H1 (cell line): Measurements from ENCODE around the gene SPTBN5. TPM values are rescaled to one million over a fixed set of nuclear protein-coding genes. Genes with fewer than 3 reads are reported as not detected.

Experiments
- CTCF ChIA-PET: fragments of 300-600 bp; sonication (Branson Sonifier 250); formaldehyde crosslinking; loops from one replicate; lab custom pipeline; 2021; ENCODE audit not compliant: partially characterized antibody; lab: Charles Lee
- POLR2A ChIA-PET: fragments of 300-600 bp; sonication (Branson Sonifier 250); formaldehyde crosslinking; loops from one replicate; lab custom pipeline; 2021; ENCODE audit warnings: inconsistent platforms; ENCODE audit not compliant: partially characterized antibody; lab: Charles Lee
- DNase-seq, 2 experiments: peaks; one replicate each; pipeline versions ENCODE4 v3.0.0 to v3.0.0-alpha.2; 2010 to 2022; ENCODE audit warnings: low spot score in 2 of 2, low read depth in 1 of 2, mixed read lengths in 1 of 2
- FAIRE-seq: peaks from 2 replicates; lab custom pipeline; 2011; peaks lifted over from hg19 to GRCh38; lab: Jason Lieb, UNC
- H2AFZ ChIP-seq: 2 replicates; pipeline ENCODE4 v1.8.1; 2012; ENCODE audit warnings: low read length, inconsistent platforms
- H2AK5ac ChIP-seq: 2 replicates; pipeline ENCODE4 v1.6.1; 2013; ENCODE audit warnings: low read depth, low read length
- H2BK120ac ChIP-seq: replicated peaks from 2 replicates; pipeline ENCODE3; 2013; ENCODE audit warnings: low read depth, low read length, inconsistent platforms
- H2BK12ac ChIP-seq: 2 replicates; pipeline ENCODE4 v1.6.1; 2013; ENCODE audit warnings: low read depth, low read length
- H2BK15ac ChIP-seq: 2 replicates; pipeline ENCODE4 v1.6.1; 2013; ENCODE audit warnings: low read length
- H2BK20ac ChIP-seq: 2 replicates; pipeline ENCODE4 v1.6.1; 2013; ENCODE audit warnings: low read length
- H2BK5ac ChIP-seq: 2 replicates; pipeline ENCODE4 v1.6.1; 2013; ENCODE audit warnings: low read depth, low read length
- H3K14ac ChIP-seq: 2 replicates; pipeline ENCODE4 v1.6.1; 2013; ENCODE audit warnings: inconsistent platforms; ENCODE audit not compliant: insufficient read length
- H3K18ac ChIP-seq: 2 replicates; pipeline ENCODE4 v1.6.1; 2013; ENCODE audit warnings: low read length; ENCODE audit errors: extremely low read depth
- H3K23ac ChIP-seq: 2 replicates; pipeline ENCODE4 v1.6.1; 2013; ENCODE audit warnings: inconsistent platforms; ENCODE audit not compliant: insufficient read length
- H3K23me2 ChIP-seq: 2 replicates; pipeline ENCODE4 v1.6.1; 2013; ENCODE audit warnings: low read depth, low read length
- H3K27ac ChIP-seq: 2 replicates; pipeline ENCODE4 v1.6.1; 2011; ENCODE audit warnings: low read depth, low read length, inconsistent platforms
- H3K27me3 ChIP-seq, 4 experiments: replicated peaks in 1 of 4; 1 replicate in 1 of 4; 2 replicates in 3 of 4; pipeline versions ENCODE4 v1.6.1 to v1.8.1; 2011 to 2013; ENCODE audit warnings: low read length in 3 of 4, mild to moderate bottlenecking in 3 of 4, inconsistent platforms in 2 of 4, mixed read lengths in 2 of 4, moderate library complexity in 1 of 4; ENCODE audit not compliant: control insufficient read depth in 3 of 4, insufficient read depth in 3 of 4; ENCODE audit errors: extremely low read depth in 1 of 4
- H3K36me3 ChIP-seq, 4 experiments: 2 replicates each; pipeline versions ENCODE4 v1.6.1 to v1.8.1; 2011 to 2013; ENCODE audit warnings: mild to moderate bottlenecking in 4 of 4, low read length in 3 of 4, moderate library complexity in 2 of 4, control low read depth in 1 of 4, inconsistent platforms in 1 of 4; ENCODE audit not compliant: insufficient read depth in 4 of 4, control insufficient read depth in 2 of 4
- H3K4ac ChIP-seq: replicated peaks from 2 replicates; pipeline ENCODE3; 2013; ENCODE audit warnings: low read length, low read depth, mixed read lengths, inconsistent platforms; ENCODE audit not compliant: insufficient read length
- H3K4me1 ChIP-seq, 4 experiments: replicated peaks in 1 of 4; 1 replicate in 1 of 4; 2 replicates in 3 of 4; pipeline versions ENCODE4 v1.6.1 to v1.8.1; 2011 to 2013; ENCODE audit warnings: low read length in 3 of 4, inconsistent platforms in 2 of 4, mixed read lengths in 1 of 4; ENCODE audit not compliant: insufficient read depth in 4 of 4, control insufficient read depth in 3 of 4
- H3K4me2 ChIP-seq, 2 experiments: 2 replicates each; pipeline versions ENCODE4 v1.6.1 to v1.8.1; 2011 to 2013; ENCODE audit warnings: low read depth in 2 of 2, low read length in 2 of 2, control low read depth in 1 of 2, inconsistent platforms in 1 of 2, mild to moderate bottlenecking in 1 of 2; ENCODE audit not compliant: insufficient read depth in 1 of 2
- H3K4me3 ChIP-seq, 4 experiments: fragments of 200-600, 300-600 bp in 1 of 4; sonication (generic), shearing (Covaris generic), sonication (Bioruptor Twin) in 1 of 4; 2 replicates each; pipeline versions ENCODE4 v1.5.1 to v1.8.1; 2011 to 2016; ENCODE audit warnings: low read length in 4 of 4, low read depth in 3 of 4, control low read depth in 2 of 4, inconsistent platforms in 2 of 4, mild to moderate bottlenecking in 2 of 4, mixed read lengths in 1 of 4, moderate library complexity in 1 of 4; ENCODE audit not compliant: insufficient read depth in 2 of 4; ENCODE audit errors: extremely low read depth in 1 of 4
- H3K56ac ChIP-seq: replicated peaks from 2 replicates; pipeline ENCODE3; 2013; ENCODE audit warnings: low read depth, mild to moderate bottlenecking, mixed read lengths, low read length, inconsistent platforms; ENCODE audit not compliant: insufficient read length
- H3K79me1 ChIP-seq: 2 replicates; pipeline ENCODE4 v1.6.1; 2013; ENCODE audit warnings: low read depth, low read length, control low read depth
- H3K79me2 ChIP-seq, 2 experiments: 2 replicates each; pipeline versions ENCODE4 v1.6.1 to v1.8.1; 2012 to 2013; ENCODE audit warnings: low read length in 2 of 2, mild to moderate bottlenecking in 2 of 2, inconsistent platforms in 1 of 2; ENCODE audit not compliant: insufficient read depth in 2 of 2, control insufficient read depth in 1 of 2
- H3K9ac ChIP-seq, 4 experiments: replicated peaks in 1 of 4; 1 replicate in 1 of 4; 2 replicates in 3 of 4; pipeline versions ENCODE4 v1.6.1 to v1.8.1; 2011 to 2013; ENCODE audit warnings: low read depth in 3 of 4, low read length in 3 of 4, control low read depth in 2 of 4, mild to moderate bottlenecking in 2 of 4, moderate library complexity in 2 of 4, inconsistent platforms in 1 of 4; ENCODE audit errors: extremely low read depth in 1 of 4
- H3K9me3 ChIP-seq, 2 experiments: 2 replicates each; pipeline versions ENCODE4 v1.6.1 to v1.8.1; 2012 to 2013; ENCODE audit warnings: mild to moderate bottlenecking in 2 of 2, moderate library complexity in 2 of 2, control low read depth in 1 of 2, inconsistent platforms in 1 of 2, low read depth in 1 of 2, low read length in 1 of 2, mixed read lengths in 1 of 2; ENCODE audit not compliant: insufficient read depth in 2 of 2
- H4K20me1 ChIP-seq, 2 experiments: replicated peaks in 1 of 2; 2 replicates each; pipeline versions ENCODE3 to v1.8.1; 2011 to 2013; ENCODE audit warnings: inconsistent platforms in 2 of 2, low read length in 2 of 2, mild to moderate bottlenecking in 1 of 2; ENCODE audit not compliant: insufficient read depth in 2 of 2, control insufficient read depth in 1 of 2
- H4K5ac ChIP-seq: 2 replicates; pipeline ENCODE4 v1.6.1; 2013; ENCODE audit warnings: low read length, low read depth, mixed read lengths, inconsistent platforms; ENCODE audit not compliant: insufficient read length
- H4K8ac ChIP-seq: 2 replicates; pipeline ENCODE4 v1.8.0; 2013; ENCODE audit warnings: mild to moderate bottlenecking, moderate library complexity, low read length, inconsistent platforms; ENCODE audit not compliant: insufficient read depth; ENCODE audit errors: extremely low read depth
- H4K91ac ChIP-seq: replicated peaks from 2 replicates; pipeline ENCODE3; 2013; ENCODE audit warnings: low read length, mixed read lengths, inconsistent platforms; ENCODE audit not compliant: insufficient read length
- ASH2L ChIP-seq: fragments of 200-600, 300-600 bp; sonication (generic); IDR thresholded peaks from one replicate; pipeline ENCODE4 v1.7.1; 2017; ENCODE audit warnings: low read length
- EP300 ChIP-seq, 2 experiments: IDR thresholded peaks; 1 replicate in 1 of 2; 2 replicates in 1 of 2; pipeline ENCODE4 v1.6.1; 2011 to 2012; ENCODE audit warnings: low read depth in 2 of 2, low read length in 2 of 2, mild to moderate bottlenecking in 2 of 2, borderline replicate concordance in 1 of 2, inconsistent platforms in 1 of 2, moderate library complexity in 1 of 2
- FOSL1 ChIP-seq: IDR thresholded peaks from 2 replicates; pipeline ENCODE4 v1.6.1; 2011; ENCODE audit warnings: mild to moderate bottlenecking, low read depth, low read length, moderate library complexity; ENCODE audit not compliant: insufficient read depth
- GABPA ChIP-seq: IDR thresholded peaks from 2 replicates; pipeline ENCODE4 v1.6.1; 2011; ENCODE audit warnings: mild to moderate bottlenecking, low read length, moderate library complexity, borderline replicate concordance; ENCODE audit not compliant: insufficient read depth
- KDM1A ChIP-seq: fragments of 200-600, 300-600 bp; sonication (generic); IDR thresholded peaks from 2 replicates; pipeline ENCODE4 v1.7.1; 2016; ENCODE audit warnings: mild to moderate bottlenecking, low read length, borderline replicate concordance
- KDM4A ChIP-seq: IDR thresholded peaks from one replicate; pipeline ENCODE4 v1.7.1; 2012; ENCODE audit warnings: low read depth, mild to moderate bottlenecking, moderate library complexity, low read length, inconsistent platforms; ENCODE audit not compliant: severe bottlenecking
- MAFK ChIP-seq: IDR thresholded peaks from 2 replicates; pipeline ENCODE4 v1.6.1; 2012; ENCODE audit warnings: low read depth, mild to moderate bottlenecking, improper control_type of control experiment, low read length
- NRF1 ChIP-seq: IDR thresholded peaks from 2 replicates; pipeline ENCODE4 v1.6.1; 2011; ENCODE audit warnings: mild to moderate bottlenecking, low read depth, low read length, improper control_type of control experiment
- POLR2AphosphoS5 ChIP-seq: IDR thresholded peaks from 2 replicates; pipeline ENCODE4 v1.6.1; 2011; ENCODE audit warnings: low read depth, low read length
- SIX5 ChIP-seq: IDR thresholded peaks from 2 replicates; pipeline ENCODE4 v1.6.1; 2011; ENCODE audit warnings: mild to moderate bottlenecking, low read depth, low read length
- SP1 ChIP-seq: IDR thresholded peaks from 2 replicates; pipeline ENCODE4 v1.6.1; 2011; ENCODE audit warnings: low read depth, low read length
- SP4 ChIP-seq: IDR thresholded peaks from 2 replicates; pipeline ENCODE4 v1.6.1; 2012; ENCODE audit warnings: low read length, inconsistent platforms
- SUZ12 ChIP-seq: fragments of 200-600 bp; sonication (generic); IDR thresholded peaks from 2 replicates; pipeline ENCODE4 v1.6.1; 2012; ENCODE audit warnings: mild to moderate bottlenecking, inconsistent platforms, low read length, moderate library complexity, mixed read lengths
- TCF12 ChIP-seq: IDR thresholded peaks from 2 replicates; pipeline ENCODE4 v1.6.1; 2011; ENCODE audit warnings: low read depth, mild to moderate bottlenecking, low read length
- WGBS, 2 experiments: shearing (Covaris generic) in 1 of 2; methylation state at CpG; one replicate each; pipeline versions ENCODE4 v1.1.6 to v1.1.7; 2013 to 2015; ENCODE audit warnings: low lambda C conversion rate in 2 of 2, mixed read lengths in 2 of 2, inconsistent platforms in 1 of 2, low coverage in 1 of 2, missing lambda C conversion rate in 1 of 2; ENCODE audit not compliant: insufficient replicate concordance in 2 of 2, insufficient coverage in 1 of 2, insufficient read length in 1 of 2; ENCODE audit errors: extremely low coverage in 1 of 2, missing lambda C conversion rate in 1 of 2; 5-methylcytosine and 5-hydroxymethylcytosine counted together
- polyA plus RNA-seq, 7 experiments: library from polyadenylated mRNA; depleted of rRNA in 3 of 7; stranded (reverse) in 5 of 7; unstranded in 2 of 7; fragments of >200 nt in 5 of 7; fragments of 200-250 nt in 2 of 7; gene quantifications; 1 replicate in 5 of 7; 2 replicates in 1 of 7; 4 replicates in 1 of 7; pipeline versions ENCODE4 v1.2.1 to v1.2.3, GENCODE V29; 2011 to 2013; ENCODE audit warnings: missing spikeins in 2 of 7, mixed read lengths in 2 of 7
- total RNA-seq: library from RNA; stranded (reverse); fragmentation: NEBNext Ultra II Directional; extraction: Animal tissue kit (Norgen Biotek cat#: 25700); gene quantifications from 2 replicates; pipeline ENCODE4 v1.2.1, GENCODE V29; 2021

SPTBN5 gene
- total and polyA plus RNA-seq, 2 of the 8 experiments (the other 6 are each of a cell fraction or from before 2014, with no cell fraction given), result 0.32 to 0.84 TPM

GRCh38 chr15:41888662-41889253, 5.1 kb downstream of the SPTBN5 start:
- Histone ChIP-seq H3K79me2 (no peaks in the 10 kb centered on the region), H2AK5ac (no peak overlapping the region), H4K8ac (no peak overlapping the region), H2BK120ac (no peak overlapping the region), H2AFZ (no peak overlapping the region), H3K4me1 (no peaks in the 10 kb centered on the region; a peak in 2 of 7 replicates), H2BK12ac (no peak overlapping the region), H4K20me1 (no peaks in the 10 kb centered on the region), H4K5ac (no peak overlapping the region), H3K23me2 (no peaks in the 10 kb centered on the region), H3K79me1 (no peaks in the 10 kb centered on the region), H3K23ac (no peak overlapping the region), H3K18ac (no peak overlapping the region), H3K27me3 (no peaks in the 10 kb centered on the region; a peak in 2 of 7 replicates), H3K4ac (no peak overlapping the region), H3K56ac (no peak overlapping the region), H2BK5ac (no peak overlapping the region), H3K14ac (no peak overlapping the region), H2BK15ac (no peak overlapping the region), H2BK20ac (no peak overlapping the region), H3K9ac (no peak overlapping the region), H4K91ac (no peak overlapping the region), H3K9me3 (no peaks in the 10 kb centered on the region), H3K27ac (no peak overlapping the region), H3K36me3 (no peaks in the 10 kb centered on the region), H3K4me3 (no peak overlapping the region), H3K4me2 (no peak overlapping the region)
- POLR2A ChIA-PET, result no interaction called here
- no peak for DNase-seq
- 81% methylated on average over 7 of the region's 7 CpGs; no CpG with 5 or more reads in 1 of the 2 experiments for WGBS, 2 experiments
- no peak for FAIRE-seq
- TF ChIP-seq FOSL1 (no peak), KDM1A (no peak), SP4 (no peak), TCF12 (no peak), POLR2AphosphoS5 (no peak), NRF1 (no peak), SUZ12 (no peak), KDM4A (no peak), ASH2L (no peak), MAFK (no peak), SP1 (no peak), EP300 (IDR thresholded peaks at IDR 0.05; ENCODE audit: borderline replicate concordance in 1 of 2, low read depth in 2 of 2, low read length in 2 of 2) (no peak), SIX5 (no peak), GABPA (no peak)
- CTCF ChIA-PET, result interaction anchor here (0.9 kb wide), 1 partner anchor 115 kb away, joined by 3 read pairs; the partner anchor contains the start of gene MAPKBP1
